ENCODE results near the gene C1orf141. TPM values are rescaled to one million over a fixed set of nuclear protein-coding genes. Genes with fewer than 3 reads are reported as not detected.
A peak's percentile ranks its signal among the peaks of the same experiment; 100 is the strongest.

The C1orf141 gene
- total and polyA plus RNA-seq, 12 donors, result not detected

GRCh38 chr1:67159233-67159632 lies 24.5 kb upstream of the C1orf141 start:
- H3K36me3 ChIP-seq, result no peaks in the 10 kb centered on the region
- peaks cover 0 to 24% (median 5%) of the 10 kb centered on the region in 7 donors for H3K27me3 ChIP-seq
- no peak for ATAC-seq
- WGBS, 2 donors, result 75 to 94% methylated on average over 2 of the region's 2 CpGs
- H3K4me3 ChIP-seq, result no peak overlapping the region
- DNase-seq, result no peak
- no peak overlapping the region for H3K27ac ChIP-seq
- H3K9me3 ChIP-seq, result peaks cover 0 to 6% (median 0%) of the 10 kb centered on the region in 11 donors
- TF ChIP-seq CTCF (IDR thresholded peaks at IDR 0.05), result no peak
- intact Hi-C loops (cut with DNase I), result no loop called here
- no peaks in the 10 kb centered on the region for H3K4me1 ChIP-seq

- Histone ChIP-seq H3K4me1 (no peaks in the 10 kb centered on the region), H3K27ac (no peak overlapping the region), H3K36me3 (no peaks in the 10 kb centered on the region), H3K9me3 (peaks cover 0 to 6% (median 0%) of the 10 kb centered on the region in 11 donors), H3K4me3 (no peak overlapping the region), H3K27me3 (peaks cover 0 to 31% (median 5%) of the 10 kb centered on the region in 7 donors)
- TF ChIP-seq CTCF (IDR thresholded peaks at IDR 0.05), result no peak
- 49 to 70% methylated on average over 2 of the region's 2 CpGs for WGBS, 2 donors
- no peak for ATAC-seq
- intact Hi-C loops (cut with DNase I), result no loop called here
- no peak for DNase-seq
These were observed 23.6 kb upstream of the C1orf141 start for GRCh38 chr1:67158401-67158800.

GRCh38 chr1:67150931-67151330 lies 16.2 kb upstream of the C1orf141 start:
- peaks cover 0 to 18% (median 5%) of the 10 kb centered on the region in 7 donors for H3K27me3 ChIP-seq
- H3K9me3 ChIP-seq, result peaks cover 0 to 6% (median 0%) of the 10 kb centered on the region in 11 donors
- H3K4me3 ChIP-seq, result no peak overlapping the region
- H3K36me3 ChIP-seq, result no peaks in the 10 kb centered on the region
- ATAC-seq (no peak), DNase-seq (no peak)
- 91 to 93% methylated on average over 4 of the region's 4 CpGs for WGBS, 2 donors
- no peak for TF ChIP-seq CTCF (IDR thresholded peaks at IDR 0.05)
- intact Hi-C loops (cut with DNase I), result loop anchor here in 2 of 10 donors (2.0 to 5.0 kb wide), 2 partner anchors 156 to 389 kb away; no protein-coding TSS in a partner anchor
- peaks cover 0 to 10% (median 5%) of the 10 kb centered on the region in 9 donors for H3K4me1 ChIP-seq
- no peak overlapping the region for H3K27ac ChIP-seq

- ATAC-seq, result peak; percentile 81 to 95 (median 90)
- DNase-seq, result peak; percentile 22 to 68
- peaks cover 0 to 10% (median 5%) of the 10 kb centered on the region in 9 donors for H3K4me1 ChIP-seq
- H3K27me3 ChIP-seq, result peaks cover 0 to 17% (median 4%) of the 10 kb centered on the region in 7 donors
- H3K36me3 ChIP-seq, result no peaks in the 10 kb centered on the region
- H3K27ac ChIP-seq, result no peak overlapping the region
- H3K9me3 ChIP-seq, result no peaks in the 10 kb centered on the region
- intact Hi-C loops (cut with DNase I), result loop anchor here (1.0 to 10.0 kb wide), 10 partner anchors 66 to 384 kb away; partner anchors contain the start of gene SLC35D1 (in 2 of the 10)
- WGBS, 2 donors, result 16 to 21% methylated on average over 9 of the region's 9 CpGs
- H3K4me3 ChIP-seq, result no peak overlapping the region
- peak; percentile 60 to 90 (median 78) for TF ChIP-seq CTCF (IDR thresholded peaks at IDR 0.05)
These were observed 14.5 kb upstream of the C1orf141 start for GRCh38 chr1:67149179-67149770.
